CD8-positive, alpha-beta memory T cell (primary cell): Measurements from ENCODE around the gene AMPD2. TPM values are rescaled to one million over a fixed set of nuclear protein-coding genes. Genes with fewer than 3 reads are reported as not detected.

Experiments used
- CTCF ChIA-PET: fragments of 350-600 bp; sonication (Branson Sonifier 250); formaldehyde crosslinking; loops from one replicate; lab custom pipeline; 2021; ENCODE audit warnings: antibody characterized with exemption; lab: Charles Lee
- POLR2A ChIA-PET: fragments of 350-600 bp; sonication (Branson Sonifier 250); formaldehyde crosslinking; loops from one replicate; lab custom pipeline; 2021; ENCODE audit warnings: antibody characterized with exemption; lab: Charles Lee
- DNase-seq, 5 donors: peaks; one replicate each; pipeline versions ENCODE4 v3.0.0 to v3.0.0-alpha.2; 2020 to 2022; ENCODE audit warnings: mixed read lengths in 1 of 5
- H3K27ac ChIP-seq: one replicate; pipeline ENCODE4 v1.7.0; 2013; ENCODE audit warnings: low read depth, mild to moderate bottlenecking, low read length, moderate library complexity
- H3K27me3 ChIP-seq: 2 replicates; pipeline ENCODE4 v1.7.0; 2013; ENCODE audit warnings: low read length, mild to moderate bottlenecking; ENCODE audit not compliant: insufficient read depth, poor library complexity, severe bottlenecking
- H3K36me3 ChIP-seq: 2 replicates; pipeline ENCODE4 v1.7.0; 2013; ENCODE audit warnings: mild to moderate bottlenecking, low read length, moderate library complexity; ENCODE audit not compliant: insufficient read depth
- H3K4me1 ChIP-seq: 2 replicates; pipeline ENCODE4 v1.7.0; 2013; ENCODE audit warnings: mild to moderate bottlenecking, low read length, moderate library complexity; ENCODE audit not compliant: insufficient read depth
- H3K4me3 ChIP-seq: 2 replicates; pipeline ENCODE4 v1.7.0; 2013; ENCODE audit warnings: mild to moderate bottlenecking, low read length
- H3K9me3 ChIP-seq: 2 replicates; pipeline ENCODE4 v1.7.0; 2013; ENCODE audit warnings: mild to moderate bottlenecking, low read length
- H3K27ac Mint-ChIP-seq, 8 donors: one replicate each; pipeline ENCODE4 v1.8.0; 2020 to 2021; ENCODE audit warnings: mixed read lengths in 8 of 8, mild to moderate bottlenecking in 6 of 8, inconsistent platforms in 3 of 8, moderate library complexity in 3 of 8
- H3K27me3 Mint-ChIP-seq, 2 donors: one replicate each; pipeline ENCODE4 v1.8.0; 2020 to 2021; ENCODE audit warnings: mixed read lengths in 2 of 2, mild to moderate bottlenecking in 1 of 2, moderate library complexity in 1 of 2
- H3K36me3 Mint-ChIP-seq, 3 donors: one replicate each; pipeline ENCODE4 v1.8.0; 2020 to 2021; ENCODE audit warnings: mixed read lengths in 3 of 3, inconsistent platforms in 1 of 3, mild to moderate bottlenecking in 1 of 3
- H3K4me1 Mint-ChIP-seq, 3 donors: one replicate each; pipeline ENCODE4 v1.8.0; 2020 to 2021; ENCODE audit warnings: mixed read lengths in 3 of 3, inconsistent platforms in 1 of 3, mild to moderate bottlenecking in 1 of 3
- H3K4me3 Mint-ChIP-seq, 7 donors: one replicate each; pipeline ENCODE4 v1.8.0; 2020 to 2021; ENCODE audit warnings: mixed read lengths in 7 of 7, mild to moderate bottlenecking in 6 of 7, moderate library complexity in 4 of 7, inconsistent platforms in 2 of 7
- H3K9me3 Mint-ChIP-seq, 5 donors: one replicate each; pipeline ENCODE4 v1.8.0; 2020 to 2022; ENCODE audit warnings: mixed read lengths in 5 of 5, mild to moderate bottlenecking in 3 of 5, moderate library complexity in 2 of 5, inconsistent platforms in 1 of 5
- polyA plus RNA-seq: library from polyadenylated mRNA; unstranded; fragments of 300-500 nt; fragmentation: Illumina TruSeq; gene quantifications from one replicate; pipeline ENCODE4 v1.2.3, GENCODE V29; 2021
- total RNA-seq, 2 experiments: library from RNA; stranded (reverse); gene quantifications; one replicate each; pipeline ENCODE4 v1.2.3, GENCODE V29; 2021

AMPD2 gene
- total and polyA plus RNA-seq, 3 experiments from 2014 or later, result 36.0 to 91.1 (median 69.1) TPM

DNA sequence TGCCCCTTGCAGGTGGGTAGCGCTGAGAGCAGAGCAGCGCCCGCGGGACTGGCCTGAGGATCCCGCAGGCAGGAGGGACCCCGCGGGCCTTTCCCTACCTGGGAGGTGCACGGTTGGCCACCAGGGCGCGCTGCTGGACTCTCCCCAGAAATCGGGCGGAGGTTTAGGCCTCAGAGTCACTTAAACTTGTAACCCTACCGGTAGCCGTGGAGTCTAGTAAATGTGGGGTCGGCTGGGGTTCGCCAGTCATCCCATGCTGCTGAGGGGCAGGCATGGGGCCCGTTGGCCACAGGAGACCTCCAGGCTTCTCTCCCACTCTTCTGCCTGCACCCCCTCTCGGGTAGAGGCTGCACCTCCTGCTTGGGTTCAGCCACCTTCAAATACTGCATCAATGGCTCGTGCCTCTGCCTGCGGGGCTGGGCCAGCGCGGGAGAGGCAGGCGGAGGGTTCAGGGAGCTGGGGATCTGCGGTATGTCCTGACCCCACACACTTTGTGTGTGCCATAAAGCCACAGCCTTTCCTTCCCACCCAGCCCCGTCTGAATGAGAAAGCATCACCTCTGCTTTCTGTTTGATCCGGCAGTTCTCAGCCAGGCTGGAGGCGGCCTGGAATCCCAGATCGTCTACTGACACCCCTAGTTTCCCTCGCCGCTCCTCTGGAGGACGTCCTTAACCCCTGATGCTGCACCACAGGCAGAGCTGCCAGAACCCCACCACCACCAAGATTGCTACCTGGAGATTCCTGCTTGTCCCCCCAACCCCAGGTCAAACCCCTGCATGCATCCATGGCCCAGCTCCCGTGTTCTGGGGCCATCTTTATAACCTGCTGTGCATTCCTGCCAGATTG lies 24.0 kb downstream of the AMPD2 start:
- Mint-ChIP-seq H3K4me3 (no peak overlapping the region), H3K36me3 (no peaks in the 10 kb centered on the region), H3K9me3 (no peaks in the 10 kb centered on the region), H3K27me3 (peaks cover 0 to 3% of the 10 kb centered on the region in 2 donors), H3K27ac (peak overlapping the region in 2 of 8 donors; percentile 29 to 54), H3K4me1 (peaks cover 4 to 12% (median 7%) of the 10 kb centered on the region in 3 donors)
- H3K4me1 ChIP-seq, result peaks cover 4% of the 10 kb centered on the region
- no peaks in the 10 kb centered on the region for H3K36me3 ChIP-seq
- H3K27ac ChIP-seq, result no peak overlapping the region
- peak; percentile 67 to 88 (median 74) for DNase-seq
- CTCF ChIA-PET, result interaction anchor here (0.7 to 6.1 kb wide), 16 partner anchors 8 to 351 kb away, joined by 3 to 117 read pairs (median 4); partner anchors contain the start of genes AHCYL1 and GNAI3
- H3K9me3 ChIP-seq, result no peaks in the 10 kb centered on the region
- no peak overlapping the region for H3K4me3 ChIP-seq
- no peaks in the 10 kb centered on the region for H3K27me3 ChIP-seq
- POLR2A ChIA-PET, result interaction anchor here (1.6 kb wide), 1 partner anchor 341 kb away, joined by 3 read pairs; the partner anchor contains the start of gene AHCYL1

DNA sequence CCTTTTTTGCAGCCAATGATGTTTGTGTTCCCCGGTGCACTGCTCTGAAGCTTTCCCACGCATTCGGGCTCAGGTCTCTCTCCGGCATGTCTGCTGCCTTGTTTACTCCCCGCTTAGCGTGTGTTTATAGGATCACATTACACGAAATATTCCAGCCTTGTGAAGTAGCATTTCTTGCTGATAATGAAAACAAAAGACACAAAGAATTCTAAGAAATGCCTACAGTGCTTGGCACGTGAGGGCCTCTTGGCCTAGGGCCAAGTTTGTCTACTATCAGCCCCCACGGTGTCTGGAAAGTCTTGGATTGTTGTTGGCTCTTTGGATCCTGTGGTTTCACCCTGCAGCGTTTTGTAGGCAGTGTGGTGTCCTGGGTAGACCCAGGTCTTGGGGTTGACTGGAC lies 25.0 kb downstream of the AMPD2 start:
- Mint-ChIP-seq H3K4me3 (no peak overlapping the region), H3K36me3 (no peaks in the 10 kb centered on the region), H3K9me3 (no peaks in the 10 kb centered on the region), H3K27me3 (peaks cover 0 to 7% of the 10 kb centered on the region in 2 donors), H3K27ac (peak overlapping the region in 1 of 8 donors; percentile 41), H3K4me1 (peaks cover 4 to 12% (median 7%) of the 10 kb centered on the region in 3 donors)
- CTCF ChIA-PET, result interaction anchor here (0.9 to 6.1 kb wide), 5 partner anchors 8 to 340 kb away, joined by 4 to 117 read pairs (median 6); partner anchors contain the start of genes AHCYL1 and GNAI3
- no peak overlapping the region for H3K4me3 ChIP-seq
- no peak for DNase-seq
- H3K36me3 ChIP-seq, result no peaks in the 10 kb centered on the region
- POLR2A ChIA-PET, result no interaction called here
- H3K4me1 ChIP-seq, result peaks cover 4% of the 10 kb centered on the region
- no peaks in the 10 kb centered on the region for H3K27me3 ChIP-seq
- no peak overlapping the region for H3K27ac ChIP-seq
- H3K9me3 ChIP-seq, result no peaks in the 10 kb centered on the region

DNA sequence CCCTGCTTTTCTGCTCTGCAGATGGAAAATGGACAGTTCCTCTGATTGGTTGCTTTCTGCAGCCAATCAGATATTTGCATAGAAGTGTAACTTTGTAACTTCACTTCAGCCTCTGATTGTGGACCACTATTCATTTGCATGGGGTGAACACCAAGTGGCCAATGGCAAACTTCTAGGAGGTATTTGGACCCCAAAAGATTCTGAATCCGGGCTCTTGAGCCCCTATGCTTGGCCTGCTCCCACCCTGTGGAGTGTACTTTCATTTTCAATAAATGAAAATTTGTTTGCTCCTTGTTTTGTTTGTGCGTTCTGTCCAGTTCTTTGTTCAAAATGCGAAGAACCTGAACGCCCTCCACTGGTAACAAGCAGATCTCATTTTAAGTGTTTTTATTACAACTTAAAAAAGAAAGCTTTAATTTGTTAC lies 29.9 kb downstream of the AMPD2 start:
- Mint-ChIP-seq H3K27me3 (peaks cover 10 to 30% of the 10 kb centered on the region in 2 donors), H3K4me1 (no peaks in the 10 kb centered on the region), H3K9me3 (no peaks in the 10 kb centered on the region), H3K4me3 (peak overlapping the region in 1 of 7 donors; percentile 19), H3K36me3 (no peaks in the 10 kb centered on the region), H3K27ac (no peak overlapping the region)
- H3K4me3 ChIP-seq, result no peak overlapping the region
- no peaks in the 10 kb centered on the region for H3K36me3 ChIP-seq
- no peaks in the 10 kb centered on the region for H3K9me3 ChIP-seq
- no peaks in the 10 kb centered on the region for H3K27me3 ChIP-seq
- H3K27ac ChIP-seq, result no peak overlapping the region
- CTCF ChIA-PET, result interaction anchor here (0.6 to 5.1 kb wide), 9 partner anchors 9 to 159 kb away, joined by 3 to 60 read pairs (median 4); no protein-coding TSS in a partner anchor
- POLR2A ChIA-PET, result no interaction called here
- no peaks in the 10 kb centered on the region for H3K4me1 ChIP-seq
- DNase-seq, result no peak

DNA sequence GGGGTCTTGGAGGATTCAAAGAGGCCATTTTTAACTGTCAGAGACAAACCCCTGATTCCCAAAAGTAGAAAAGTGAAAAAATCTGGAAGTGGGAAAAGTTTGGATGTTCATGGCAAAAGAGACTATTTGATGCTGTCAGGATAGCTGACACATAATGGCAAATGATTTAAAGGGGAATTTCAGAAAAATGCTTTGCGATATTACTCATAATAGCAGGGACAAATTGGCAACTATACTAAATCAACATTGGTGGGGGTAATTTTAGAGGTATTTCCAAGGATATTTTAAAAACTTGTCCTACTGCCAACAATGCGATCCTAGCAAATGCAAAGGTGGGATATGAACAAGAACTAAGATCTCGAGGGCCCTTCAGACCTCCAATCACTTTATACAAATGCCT lies 31.0 kb downstream of the AMPD2 start:
- Mint-ChIP-seq H3K4me3 (no peak overlapping the region), H3K36me3 (no peaks in the 10 kb centered on the region), H3K4me1 (peaks cover 6 to 9% (median 7%) of the 10 kb centered on the region in 3 donors), H3K27ac (no peak overlapping the region), H3K27me3 (peaks cover 12 to 33% of the 10 kb centered on the region in 2 donors), H3K9me3 (no peaks in the 10 kb centered on the region)
- no peak for DNase-seq
- ChIA-PET CTCF (interaction anchor here (1.4 to 5.1 kb wide), 8 partner anchors 10 to 334 kb away, joined by 3 to 60 read pairs (median 10); partner anchors contain the start of gene AHCYL1), POLR2A (no interaction called here)
- Histone ChIP-seq H3K36me3 (no peaks in the 10 kb centered on the region), H3K4me1 (peaks cover 7% of the 10 kb centered on the region), H3K27ac (no peak overlapping the region), H3K9me3 (no peaks in the 10 kb centered on the region), H3K4me3 (no peak overlapping the region), H3K27me3 (no peaks in the 10 kb centered on the region)

DNA sequence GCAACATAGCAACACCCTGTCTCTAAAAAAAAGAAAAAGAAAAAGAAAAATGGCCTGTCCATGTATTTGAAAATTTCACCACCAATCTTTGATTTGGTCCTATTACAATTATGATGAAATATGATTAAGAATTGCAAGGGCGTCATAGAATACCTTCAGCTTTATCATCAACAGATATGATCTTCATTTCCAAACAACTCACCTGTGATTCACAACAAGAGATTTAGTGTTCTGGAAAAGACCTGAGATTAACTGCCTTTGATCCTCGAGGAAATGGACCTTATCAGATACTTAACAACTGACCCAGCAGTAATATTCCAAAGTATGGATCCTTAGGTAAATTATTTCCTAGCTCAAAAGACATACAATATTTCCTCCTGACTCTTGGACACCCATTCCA lies 32.8 kb downstream of the AMPD2 start:
- Histone ChIP-seq H3K36me3 (no peaks in the 10 kb centered on the region), H3K27me3 (no peaks in the 10 kb centered on the region), H3K4me1 (peaks cover 8% of the 10 kb centered on the region), H3K4me3 (no peak overlapping the region), H3K9me3 (no peaks in the 10 kb centered on the region), H3K27ac (no peak overlapping the region)
- DNase-seq, result no peak
- peaks cover 12 to 18% (median 14%) of the 10 kb centered on the region in 3 donors for H3K4me1 Mint-ChIP-seq
- H3K9me3 Mint-ChIP-seq, result no peaks in the 10 kb centered on the region
- no peak overlapping the region for H3K27ac Mint-ChIP-seq
- ChIA-PET POLR2A (no interaction called here), CTCF (interaction anchor here (1.2 to 5.1 kb wide), 7 partner anchors 8 to 332 kb away, joined by 4 to 60 read pairs (median 8); partner anchors contain the start of gene AHCYL1)
- peaks cover 12 to 33% of the 10 kb centered on the region in 2 donors for H3K27me3 Mint-ChIP-seq
- peak overlapping the region in 1 of 7 donors; percentile 11 for H3K4me3 Mint-ChIP-seq
- peaks cover 0 to 4% (median 0%) of the 10 kb centered on the region in 3 donors for H3K36me3 Mint-ChIP-seq

DNA sequence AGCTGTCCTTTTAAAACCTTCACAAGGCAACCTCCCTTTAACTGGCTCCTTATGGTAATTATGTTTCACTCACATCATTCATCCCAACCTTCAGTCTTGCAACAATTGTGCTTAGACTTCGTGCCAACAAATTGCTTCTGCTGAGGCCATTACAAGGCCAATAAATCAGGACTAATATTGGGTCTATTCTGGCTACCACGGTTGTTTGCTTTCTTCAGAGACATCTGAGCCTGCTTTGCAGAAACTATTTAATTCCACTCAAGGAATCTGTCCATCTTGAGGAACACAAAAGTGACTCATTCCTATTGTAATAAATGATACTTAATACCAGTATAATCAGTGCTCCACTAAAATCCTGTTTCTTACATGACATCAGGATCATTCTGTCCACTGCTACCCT lies 33.7 kb downstream of the AMPD2 start:
- ChIA-PET POLR2A (no interaction called here), CTCF (interaction anchor here (1.8 to 5.1 kb wide), 3 partner anchors 9 to 120 kb away, joined by 6 to 60 read pairs (median 22); no protein-coding TSS in a partner anchor)
- Histone ChIP-seq H3K4me1 (peaks cover 8% of the 10 kb centered on the region), H3K4me3 (no peak overlapping the region), H3K9me3 (no peaks in the 10 kb centered on the region), H3K36me3 (no peaks in the 10 kb centered on the region), H3K27ac (no peak overlapping the region), H3K27me3 (no peaks in the 10 kb centered on the region)
- H3K4me1 Mint-ChIP-seq, result peaks cover 12 to 18% (median 14%) of the 10 kb centered on the region in 3 donors
- peak overlapping the region in 2 of 8 donors; percentile 40 to 51 for H3K27ac Mint-ChIP-seq
- no peaks in the 10 kb centered on the region for H3K9me3 Mint-ChIP-seq
- H3K4me3 Mint-ChIP-seq, result peak overlapping the region in 3 of 7 donors; percentile 24 to 68 (median 25)
- peaks cover 0 to 4% (median 0%) of the 10 kb centered on the region in 3 donors for H3K36me3 Mint-ChIP-seq
- H3K27me3 Mint-ChIP-seq, result peaks cover 12 to 33% of the 10 kb centered on the region in 2 donors
- DNase-seq, result no peak

DNA sequence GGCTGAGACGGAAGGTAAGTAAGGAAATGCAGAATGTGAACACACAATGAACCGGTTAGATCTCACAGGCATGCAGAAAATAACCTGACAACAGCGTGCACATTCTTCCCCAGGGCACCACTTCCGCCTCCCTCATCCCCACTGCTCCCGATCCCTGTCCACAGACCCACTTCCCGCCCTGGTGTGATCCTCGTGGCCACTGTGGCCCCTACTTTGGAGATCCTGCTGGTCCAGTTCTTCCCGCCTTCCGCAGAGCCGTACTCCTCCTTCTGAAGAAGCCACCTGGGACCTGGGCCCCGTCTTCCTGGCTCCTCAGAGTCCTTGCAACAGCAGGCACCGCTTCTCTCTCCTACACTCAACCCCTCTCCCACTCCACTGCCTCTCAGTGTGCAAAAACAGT lies 34.9 kb downstream of the AMPD2 start:
- ChIA-PET POLR2A (no interaction called here), CTCF (no interaction called here)
- Mint-ChIP-seq H3K36me3 (peaks cover 0 to 4% (median 0%) of the 10 kb centered on the region in 3 donors), H3K4me3 (peak overlapping the region in 6 of 7 donors; percentile 10 to 91 (median 70)), H3K27me3 (peaks cover 12 to 29% of the 10 kb centered on the region in 2 donors), H3K27ac (peak overlapping the region in 1 of 8 donors; percentile 64), H3K4me1 (peaks cover 12 to 18% (median 14%) of the 10 kb centered on the region in 3 donors), H3K9me3 (no peaks in the 10 kb centered on the region)
- H3K4me3 ChIP-seq, result no peak overlapping the region
- no peaks in the 10 kb centered on the region for H3K9me3 ChIP-seq
- no peak overlapping the region for H3K27ac ChIP-seq
- H3K36me3 ChIP-seq, result no peaks in the 10 kb centered on the region
- H3K4me1 ChIP-seq, result peaks cover 8% of the 10 kb centered on the region
- DNase-seq, result no peak
- H3K27me3 ChIP-seq, result no peaks in the 10 kb centered on the region
